Activated T-cell treated with anti-CD3 and anti-CD28 coated beads for 24 hours (primary cell): ENCODE measurements around the gene KCNJ6.
"Not testable (repeated sequence)": the region's sequence is repeated elsewhere in the genome, so short reads cannot be mapped to it uniquely, and the experiment has no call there.

Experiments used
- DNase-seq: peaks from one replicate; pipeline ENCODE4 v3.0.0-alpha.2; 2020; ENCODE audit warnings: low read depth

The KCNJ6 gene

GRCh38 chr21:37673801-37674575 lies 242.3 kb downstream of the KCNJ6 start:
- no peak for DNase-seq

- no peak for DNase-seq
These were observed 244.9 kb downstream of the KCNJ6 start for GRCh38 chr21:37671381-37671780.

- DNase-seq = no peak
These were observed 245.4 kb downstream of the KCNJ6 start for GRCh38 chr21:37670883-37671282.

DNA sequence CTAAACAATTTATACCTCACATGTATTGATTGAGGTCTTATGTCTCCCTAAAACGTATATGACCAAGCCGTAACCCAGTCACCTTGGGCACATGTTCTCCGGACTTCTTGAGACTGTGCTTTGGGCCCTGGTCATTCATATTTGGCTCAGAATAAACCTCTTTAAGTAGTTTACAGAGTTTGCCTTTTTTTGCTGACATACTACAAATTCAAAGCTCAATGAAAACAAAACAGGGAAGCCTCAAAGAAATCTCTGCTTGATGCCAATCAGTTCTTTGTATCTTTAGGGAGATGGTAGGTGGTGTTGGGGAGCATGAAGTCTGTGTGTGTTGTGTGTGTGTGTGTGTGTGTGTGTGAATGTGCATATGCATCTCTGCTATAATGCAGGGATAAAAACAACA lies 247.0 kb downstream of the KCNJ6 start:
- DNase-seq = no peak

GRCh38 chr21:37668462-37669239 lies 247.6 kb downstream of the KCNJ6 start:
- no peak for DNase-seq

DNA sequence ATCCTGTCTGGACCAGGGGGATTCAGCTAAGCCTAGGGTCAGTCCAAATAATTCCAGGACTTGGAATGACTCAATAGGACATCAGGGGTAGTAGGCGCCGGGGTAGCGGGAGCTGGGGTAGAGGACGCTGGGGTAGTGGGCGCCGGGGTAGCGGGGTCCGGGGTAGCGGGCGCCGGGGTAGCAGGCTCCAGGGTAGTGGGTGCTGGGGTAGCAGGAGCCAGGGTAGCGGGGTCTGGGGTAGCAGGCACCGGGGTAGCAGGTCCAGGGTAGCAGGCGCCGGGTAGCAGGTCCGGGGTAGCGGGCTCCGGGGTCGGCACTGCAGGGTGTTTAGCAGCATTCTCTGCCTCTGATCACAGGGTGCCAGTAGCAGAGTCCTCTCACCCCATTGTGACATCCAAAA lies 248.9 kb downstream of the KCNJ6 start:
- DNase-seq = no peak

GRCh38 chr21:37665230-37666024 lies 250.8 kb downstream of the KCNJ6 start:
- DNase-seq = no peak

- not testable (repeated sequence) for DNase-seq
These were observed 254.0 kb downstream of the KCNJ6 start for GRCh38 chr21:37662227-37662626.

- no peak for DNase-seq
These were observed 255.5 kb downstream of the KCNJ6 start for GRCh38 chr21:37660709-37661108.

DNA sequence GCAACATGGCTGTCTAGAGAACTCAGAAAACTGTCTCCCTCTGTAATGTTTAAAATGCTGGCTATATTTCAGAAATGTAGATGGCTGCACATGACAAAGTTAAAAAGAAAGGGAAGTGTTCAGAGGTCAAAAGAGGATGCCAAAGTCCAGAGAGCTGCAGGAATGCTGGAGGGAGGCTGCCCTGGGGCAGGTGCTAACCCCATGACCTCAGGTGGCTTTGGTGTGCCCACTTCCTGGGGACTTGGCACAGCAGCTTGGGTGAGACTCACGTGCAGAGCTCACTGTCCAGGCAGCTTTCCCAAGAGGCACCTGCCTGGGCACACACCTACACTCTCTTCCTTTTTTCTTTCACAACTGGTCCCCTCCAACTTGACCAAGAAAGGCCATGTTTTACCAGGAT lies 256.4 kb downstream of the KCNJ6 start:
- no peak for DNase-seq

DNA sequence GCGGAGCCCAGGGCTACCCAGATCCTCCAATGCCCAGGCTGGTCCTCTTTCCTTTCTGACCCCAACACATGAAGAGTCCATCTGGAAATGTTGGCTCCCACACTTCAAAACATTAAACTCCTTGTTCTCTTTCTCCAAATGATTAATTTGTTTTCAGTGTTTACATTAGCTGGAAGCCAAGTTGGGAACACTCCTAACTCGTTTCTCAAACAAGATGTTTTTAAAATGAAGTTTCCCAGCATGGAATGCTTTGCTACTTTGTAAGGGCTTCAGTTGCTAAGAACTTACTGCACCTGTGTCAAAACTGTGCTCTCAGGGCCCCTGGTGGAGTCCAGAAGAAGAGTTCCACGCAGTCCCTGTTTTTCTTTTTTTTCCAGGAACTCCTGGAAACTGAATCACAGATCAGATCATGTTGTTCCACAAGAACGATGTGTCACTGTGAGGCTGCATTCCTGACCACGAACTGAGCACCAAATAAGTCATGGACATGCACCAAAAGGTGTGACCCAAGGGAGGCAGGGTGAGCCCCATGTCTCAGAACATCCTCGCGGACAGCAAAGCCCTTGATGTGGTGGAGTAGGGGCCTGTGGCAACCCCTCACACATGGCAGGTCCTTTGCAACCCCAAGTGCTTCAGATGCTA lies 257.3 kb downstream of the KCNJ6 start:
- DNase-seq = no peak

- DNase-seq = no peak
These were observed 258.0 kb downstream of the KCNJ6 start for GRCh38 chr21:37658121-37658816.

DNA sequence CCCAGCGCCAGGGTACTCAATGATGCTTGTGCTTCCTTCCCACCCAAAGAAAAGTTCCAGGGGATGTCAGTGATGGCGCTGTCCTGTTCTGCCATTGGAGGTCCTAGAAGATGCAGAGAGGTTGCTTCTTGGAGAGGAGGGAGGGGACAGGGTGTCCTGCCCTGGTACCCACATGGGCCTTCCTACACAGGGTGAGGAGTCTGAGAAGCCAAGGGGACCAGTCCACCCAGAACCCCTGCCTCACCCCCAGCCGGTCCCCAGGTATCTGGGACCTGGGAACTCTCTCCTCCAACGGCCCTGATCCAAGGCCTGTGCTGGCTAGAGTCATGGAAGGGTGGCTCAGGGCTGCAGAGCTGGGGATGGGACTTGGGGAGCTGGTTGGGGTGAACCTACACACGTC lies 259.4 kb downstream of the KCNJ6 start:
- DNase-seq = no peak

- DNase-seq = no peak
These were observed 260.5 kb downstream of the KCNJ6 start for GRCh38 chr21:37655611-37656300.

DNA sequence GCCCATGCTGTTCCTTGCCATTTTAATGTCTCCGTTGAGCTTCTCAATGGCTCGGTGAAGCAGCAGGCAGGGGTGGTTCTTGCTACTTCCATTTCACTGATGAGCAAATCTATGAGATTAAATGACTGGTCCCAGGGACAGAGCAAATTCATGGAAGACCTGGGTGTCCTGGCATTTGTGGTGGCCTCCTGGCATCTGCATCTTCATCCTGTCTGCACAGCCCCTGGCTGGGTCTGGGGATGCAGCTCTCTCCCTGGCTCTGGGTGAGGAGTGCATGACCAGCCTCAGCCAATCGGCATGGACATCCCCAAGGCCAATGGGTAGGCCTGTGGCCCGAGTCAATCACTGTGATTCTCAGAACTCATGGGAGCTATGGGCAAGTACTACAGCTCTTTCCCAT lies 261.7 kb downstream of the KCNJ6 start:
- DNase-seq = no peak

DNA sequence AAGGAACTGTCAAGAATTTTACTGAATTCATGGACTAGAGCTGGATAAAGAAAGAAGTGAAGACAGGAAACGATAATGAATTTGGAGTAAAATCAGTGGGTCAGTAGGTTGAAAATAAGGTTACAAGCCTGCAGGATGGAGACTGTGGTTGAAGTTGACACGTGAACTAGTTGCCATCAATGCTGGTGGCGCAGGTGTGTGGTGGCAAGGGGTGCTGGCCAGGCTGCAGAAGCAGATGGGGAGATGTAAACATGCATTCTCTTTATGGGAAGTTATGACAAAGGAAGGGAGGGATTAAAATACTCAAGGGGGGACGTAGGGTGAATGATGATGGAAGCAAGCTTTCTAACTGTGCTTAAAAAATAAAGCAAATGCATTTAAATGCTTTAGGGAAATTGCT lies 263.1 kb downstream of the KCNJ6 start:
- DNase-seq = no peak

GRCh38 chr21:37647781-37648180 lies 268.5 kb downstream of the KCNJ6 start:
- DNase-seq = no peak

- not testable (repeated sequence) for DNase-seq
These were observed 269.5 kb downstream of the KCNJ6 start for GRCh38 chr21:37646761-37647160.

GRCh38 chr21:37645848-37646247 lies 270.4 kb downstream of the KCNJ6 start:
- DNase-seq = no peak

- no peak for DNase-seq
These were observed 271.6 kb downstream of the KCNJ6 start for GRCh38 chr21:37644636-37645035.

GRCh38 chr21:37643862-37644261 lies 272.4 kb downstream of the KCNJ6 start:
- not testable (repeated sequence) for DNase-seq
